Measurements from ENCODE around the gene CCDC196.
A peak's percentile ranks its signal among the peaks of the same experiment; 100 is the strongest.

The CCDC196 gene

GRCh38 chr14:66485910-66486421 is at the start of gene CCDC196:
TSS of gene CCDC196 (plus strand) at chr14:66486371. CDS start at chr14:66486503, 132 bp downstream.
- no peak for DNase-seq (ENCODE audit: low read depth)

GRCh38 chr14:66440801-66441200 is 45.4 kb upstream of the CCDC196 start:
- DNase-seq (ENCODE audit: low read depth) = no peak

- DNase-seq (ENCODE audit: low read depth) = peak; percentile 2
These were observed 43.1 kb upstream of the CCDC196 start for GRCh38 chr14:66442953-66443571.

- DNase-seq (ENCODE audit: low read depth) = no peak
These were observed 42.4 kb upstream of the CCDC196 start for GRCh38 chr14:66443785-66444184.

- DNase-seq (ENCODE audit: low read depth) = no peak
These were observed 41.8 kb upstream of the CCDC196 start for GRCh38 chr14:66444271-66444927.

GRCh38 chr14:66445936-66446335 is 40.2 kb upstream of the CCDC196 start:
- DNase-seq (ENCODE audit: low read depth) = no peak

- DNase-seq (ENCODE audit: low read depth) = no peak
These were observed 32.7 kb upstream of the CCDC196 start for GRCh38 chr14:66453469-66453868.

- DNase-seq (ENCODE audit: low read depth) = no peak
These were observed 26.6 kb upstream of the CCDC196 start for GRCh38 chr14:66459603-66460002.

- no peak for DNase-seq (ENCODE audit: low read depth)
These were observed 21.9 kb upstream of the CCDC196 start for GRCh38 chr14:66464261-66464660.

- no peak for DNase-seq (ENCODE audit: low read depth)
These were observed 17.3 kb upstream of the CCDC196 start for GRCh38 chr14:66468778-66469367.

GRCh38 chr14:66471584-66471983 is 14.6 kb upstream of the CCDC196 start:
- no peak for DNase-seq (ENCODE audit: low read depth)

GRCh38 chr14:66472251-66472650 is 13.9 kb upstream of the CCDC196 start:
- no peak for DNase-seq (ENCODE audit: low read depth)

- DNase-seq (ENCODE audit: low read depth) = no peak
These were observed 12.9 kb upstream of the CCDC196 start for GRCh38 chr14:66473223-66473622.

GRCh38 chr14:66476964-66477363 is 9.2 kb upstream of the CCDC196 start:
- peak; percentile 59 for DNase-seq (ENCODE audit: low read depth)

GRCh38 chr14:66477567-66477966 is 8.6 kb upstream of the CCDC196 start:
- no peak for DNase-seq (ENCODE audit: low read depth)

GRCh38 chr14:66482873-66483272 is 3.3 kb upstream of the CCDC196 start:
- no peak for DNase-seq (ENCODE audit: low read depth)

GRCh38 chr14:66483322-66483721 is 2.8 kb upstream of the CCDC196 start:
- no peak for DNase-seq (ENCODE audit: low read depth)

GRCh38 chr14:66485029-66485428 is 1.1 kb upstream of the CCDC196 start:
- no peak for DNase-seq (ENCODE audit: low read depth)

GRCh38 chr14:66487164-66487563 is 993 bp downstream of the CCDC196 start:
- DNase-seq (ENCODE audit: low read depth) = no peak

GRCh38 chr14:66490143-66491111 is 4.3 kb downstream of the CCDC196 start:
- DNase-seq (ENCODE audit: low read depth) = no peak

- no peak for DNase-seq (ENCODE audit: low read depth)
These were observed 7.6 kb downstream of the CCDC196 start for GRCh38 chr14:66493750-66494149.

Measured in ELR (cell line).